HG02973 (cell line): ENCODE results near the gene ADPRH.
"Not testable (repeated sequence)": the region's sequence is repeated elsewhere in the genome, so short reads cannot be mapped to it uniquely, and the experiment has no call there.

Experiments
- ATAC-seq: cut with Tn5 transposase; IDR thresholded peaks from one replicate; pipeline ENCODE4 v1.9.1; 2021; ENCODE audit warnings: moderate library complexity; ENCODE audit not compliant: unreplicated experiment

Gene ADPRH

DNA sequence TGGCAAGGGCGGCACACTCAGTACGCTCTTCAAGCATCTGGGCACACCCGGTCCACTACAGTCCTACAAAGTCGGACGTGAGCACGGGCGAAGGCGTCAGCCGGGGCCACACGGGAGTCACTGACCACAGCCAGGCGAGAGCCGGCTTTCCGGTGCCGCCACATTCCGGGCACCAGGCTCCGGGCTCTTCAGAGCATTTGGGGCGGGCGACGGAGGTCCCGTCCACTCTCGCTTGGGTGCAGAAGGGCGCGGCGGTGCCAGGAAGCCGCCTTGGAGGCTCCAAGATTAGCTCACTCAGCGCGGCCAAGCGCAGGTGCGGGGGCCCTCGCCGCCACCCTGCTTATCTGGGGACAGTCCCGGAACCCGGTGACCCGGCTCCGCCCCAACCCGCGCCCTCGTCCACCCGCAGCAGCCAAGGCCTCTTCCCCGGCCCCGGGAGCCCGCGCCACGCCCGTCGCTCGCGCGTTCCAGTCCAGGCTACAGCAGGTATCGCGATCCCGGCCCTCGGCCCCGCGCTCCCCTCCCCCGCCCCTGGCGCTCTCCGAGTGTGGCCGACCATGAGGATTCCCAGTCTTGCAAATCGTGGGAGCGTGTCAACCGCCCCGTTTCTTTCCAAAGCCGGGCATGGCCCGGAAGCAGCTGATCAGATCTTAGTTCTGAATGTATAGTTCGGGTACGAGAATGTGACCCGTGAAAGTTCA, at the start of gene ADPRH:
ADPRH (plus strand) TSS at position 127 of the 701 bp plus-strand sequence. CDS start 2,678 bp downstream, outside the sequence.
- peak; percentile 59 for ATAC-seq

GRCh38 chr3:119529883-119530282, 49.4 kb upstream of the ADPRH start:
- ATAC-seq = no peak

DNA sequence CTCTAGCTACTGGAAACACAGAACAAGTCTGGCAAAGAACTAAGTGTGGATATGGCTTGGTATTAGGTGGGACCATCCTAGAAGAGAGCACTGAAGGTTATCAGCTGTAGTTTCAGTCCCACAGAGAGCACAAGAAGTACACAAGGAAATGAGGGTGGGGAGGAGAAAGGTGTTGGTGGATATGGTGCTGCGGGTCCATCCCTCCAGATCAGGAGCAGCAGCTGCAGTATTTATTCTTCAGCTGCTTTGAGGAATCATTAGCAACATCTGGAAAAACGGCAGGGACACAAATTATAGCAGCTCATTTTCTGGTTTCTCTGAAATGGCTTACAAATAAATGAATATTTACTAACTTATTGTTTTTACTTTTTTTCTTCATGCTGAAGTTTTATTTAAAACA, 48.8 kb upstream of the ADPRH start:
- no peak for ATAC-seq

DNA sequence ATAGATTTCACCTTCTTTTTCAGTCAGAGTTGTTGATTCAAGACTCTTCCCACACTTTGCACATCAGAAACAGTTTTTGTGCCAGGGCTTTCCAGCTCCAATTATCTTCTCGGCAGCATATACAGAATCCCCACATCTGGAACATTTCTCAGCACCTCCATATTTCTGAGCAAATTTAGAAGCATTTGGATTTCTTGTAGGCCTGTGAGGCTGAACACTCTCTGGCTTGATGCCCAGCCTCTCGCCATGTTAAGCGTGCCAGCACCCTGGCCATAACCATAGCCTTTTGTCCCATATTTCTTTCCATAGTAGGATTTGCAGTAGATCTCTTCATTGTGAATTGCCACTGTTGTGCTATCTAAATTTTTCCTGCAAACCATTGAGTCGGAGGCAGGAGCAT, 48.1 kb upstream of the ADPRH start:
- ATAC-seq = no peak

GRCh38 chr3:119534296-119534695, 45.0 kb upstream of the ADPRH start:
- no peak for ATAC-seq

- no peak for ATAC-seq
Observed at GRCh38 chr3:119536757-119537156, 42.5 kb upstream of the ADPRH start.

DNA sequence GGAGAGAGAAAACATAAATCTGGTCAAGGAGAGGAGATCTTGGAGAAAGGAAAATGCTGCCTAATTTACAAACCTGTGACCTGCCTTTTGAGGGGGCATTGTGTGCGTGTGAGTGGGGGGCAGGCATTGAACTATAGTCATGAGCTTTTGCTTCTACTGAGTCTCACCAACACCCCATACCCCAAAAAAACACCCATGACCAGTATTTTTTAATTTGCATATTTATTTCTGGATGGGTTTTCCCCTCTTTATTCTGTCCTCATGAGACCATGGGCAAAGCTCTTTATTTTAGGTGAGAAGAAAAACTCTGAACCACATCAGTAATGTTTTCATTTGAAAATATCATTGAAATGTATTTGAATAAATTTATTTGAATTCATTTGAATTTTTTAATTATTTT, 40.5 kb upstream of the ADPRH start:
- ATAC-seq = no peak

GRCh38 chr3:119541547-119541946, 37.7 kb upstream of the ADPRH start:
- ATAC-seq = no peak

DNA sequence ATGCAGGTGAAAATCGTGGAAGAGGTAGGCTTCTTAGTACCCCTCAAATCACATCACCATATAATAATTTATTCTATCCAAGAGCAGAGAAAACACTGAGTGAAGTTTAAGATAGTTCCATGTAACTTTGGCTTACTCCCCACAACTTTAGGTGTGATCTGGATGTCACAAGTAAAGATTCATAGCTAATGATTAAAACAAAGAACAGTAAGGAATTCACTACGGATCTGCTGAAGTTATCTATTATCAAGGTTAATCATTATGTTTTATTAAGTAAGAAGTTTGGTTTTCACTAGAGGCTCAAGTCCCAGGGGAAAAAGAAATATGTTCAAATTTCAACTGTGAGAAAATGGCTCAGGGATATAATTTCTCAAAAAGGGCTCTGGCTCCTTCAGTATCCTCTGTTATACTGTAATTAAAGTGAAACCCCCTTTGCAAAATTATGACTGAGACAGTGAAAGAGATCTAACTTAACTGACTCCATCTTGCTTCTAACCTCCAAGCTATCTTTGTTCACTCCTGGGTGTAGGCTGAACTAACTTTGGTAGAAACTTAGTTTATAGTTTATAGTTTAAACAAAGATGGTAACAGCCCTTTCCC, 37.0 kb upstream of the ADPRH start:
- no peak for ATAC-seq

DNA sequence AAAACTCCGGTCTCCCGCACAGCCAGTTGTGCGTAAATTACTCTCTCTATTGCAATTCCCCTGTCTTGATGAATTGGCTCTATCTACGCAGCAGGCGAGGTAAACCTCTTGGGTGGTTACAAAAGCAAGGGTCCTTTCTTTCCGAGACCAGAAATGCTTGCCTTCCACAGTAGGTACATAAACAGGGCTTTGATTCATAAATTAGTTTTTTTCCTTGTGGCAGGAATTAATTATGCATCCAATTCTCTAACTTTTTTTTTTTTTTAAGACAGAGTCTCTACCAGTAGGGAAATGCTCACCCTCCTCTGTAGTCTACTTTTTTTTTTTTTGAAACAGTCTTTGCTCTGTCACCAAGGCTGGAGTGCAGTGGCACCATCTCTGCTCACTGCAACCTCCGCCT, 36.1 kb upstream of the ADPRH start:
- ATAC-seq = no peak

GRCh38 chr3:119547227-119547626, 32.1 kb upstream of the ADPRH start:
- no peak for ATAC-seq

GRCh38 chr3:119548341-119548740, 31.0 kb upstream of the ADPRH start:
- no peak for ATAC-seq

GRCh38 chr3:119550192-119550910, 28.9 kb upstream of the ADPRH start:
- ATAC-seq = peak; percentile 34

DNA sequence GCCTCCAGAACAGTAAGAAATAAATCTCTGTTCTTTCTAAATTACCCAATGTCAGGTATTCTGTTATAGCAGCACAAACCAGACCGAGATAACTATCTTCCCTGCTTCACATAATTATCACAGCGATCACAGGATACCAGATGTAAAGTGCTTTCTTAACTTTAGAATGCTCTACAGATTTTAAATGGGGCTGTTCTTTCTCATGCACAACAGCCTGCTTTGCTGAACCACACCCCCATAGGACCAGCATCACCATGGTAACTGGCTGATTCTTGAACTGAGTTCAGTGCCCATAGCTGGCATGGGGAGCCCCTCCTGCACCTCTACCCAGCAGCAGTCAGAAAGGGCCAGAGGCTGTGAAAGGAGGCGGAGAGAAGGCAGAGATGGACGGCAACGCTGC, 27.7 kb upstream of the ADPRH start:
- ATAC-seq = no peak

- ATAC-seq = not testable (repeated sequence)
Observed at GRCh38 chr3:119552928-119553327, 26.4 kb upstream of the ADPRH start.

- ATAC-seq = no peak
Observed at GRCh38 chr3:119553823-119554415, 25.4 kb upstream of the ADPRH start.

GRCh38 chr3:119555309-119555735, 24.0 kb upstream of the ADPRH start:
- no peak for ATAC-seq

- no peak for ATAC-seq
Observed at GRCh38 chr3:119555929-119556328, 23.4 kb upstream of the ADPRH start.

DNA sequence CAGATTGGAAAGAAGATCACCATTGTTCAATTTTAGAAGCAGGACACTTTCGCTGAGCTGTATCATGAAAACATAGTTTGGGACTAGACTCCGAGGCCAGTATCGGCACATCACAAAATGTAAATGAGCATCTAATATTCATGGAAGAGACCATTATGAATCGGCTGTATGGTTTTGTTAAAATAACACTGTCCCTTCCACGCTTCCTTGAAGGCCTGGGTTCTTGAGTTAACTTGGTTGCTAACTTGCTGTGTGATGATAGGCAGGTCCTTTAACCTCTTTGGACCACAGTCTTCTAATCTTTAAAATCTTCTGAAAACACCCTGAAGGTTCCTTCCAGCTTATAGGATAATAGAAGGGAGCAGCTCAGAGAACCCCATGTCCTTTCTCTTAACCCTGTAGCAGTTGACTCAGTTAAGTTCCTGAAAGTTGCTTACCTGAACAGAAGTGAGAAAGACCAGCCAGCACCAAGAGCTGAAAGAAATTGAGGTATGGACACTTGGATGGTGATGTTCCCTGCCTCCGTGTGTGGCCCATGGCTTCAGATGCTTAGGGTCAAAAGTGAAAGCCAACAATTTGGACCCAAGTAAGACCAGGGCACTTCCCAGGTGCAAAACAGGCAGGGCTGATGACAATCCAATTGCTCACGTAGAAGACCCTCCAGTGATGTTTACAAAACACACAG, 22.0 kb upstream of the ADPRH start:
- no peak for ATAC-seq

DNA sequence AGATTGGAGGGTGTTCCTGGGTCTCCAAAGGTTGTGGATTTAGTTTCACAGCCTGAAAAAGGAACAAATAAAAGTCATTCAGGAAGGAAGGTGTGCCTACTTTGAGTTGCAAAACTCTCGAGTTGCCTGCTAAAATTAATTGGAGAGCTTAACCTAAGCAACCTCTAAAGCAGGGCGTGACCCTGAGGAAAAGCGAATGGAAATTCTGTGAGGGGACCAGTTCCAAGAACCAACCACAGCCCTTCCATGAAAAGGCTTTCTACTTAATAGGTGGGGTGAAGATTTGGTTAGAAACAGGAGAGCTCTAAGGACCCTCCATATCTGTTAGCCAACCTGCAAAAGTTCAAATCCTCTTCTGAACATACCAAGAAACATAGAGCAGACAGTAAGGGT, 21.4 kb upstream of the ADPRH start:
- no peak for ATAC-seq

GRCh38 chr3:119558626-119559317, 20.5 kb upstream of the ADPRH start:
- ATAC-seq = no peak
